ENCODE data around the gene MSL3B.

Gene MSL3B

GRCh38 chr2:233857511-233858141 is 10.6 kb downstream of the MSL3B start:
- Histone ChIP-seq H3K4me3 (ENCODE audit: low read depth in 1 of 3, low read length in 3 of 3) (no peak overlapping the region), H3K27ac (ENCODE audit: low read depth in 1 of 3, low read length in 2 of 3) (no peak overlapping the region), H3K4me1 (ENCODE audit: control insufficient read depth in 3 of 3, insufficient read depth in 2 of 3, low read depth in 1 of 3, low read length in 2 of 3) (peaks cover 0 to 10% (median 0%) of the 10 kb centered on the region in 3 donors), H3K27me3 (ENCODE audit: control insufficient read depth in 3 of 3, insufficient read depth in 3 of 3, low read length in 3 of 3) (no peaks in the 10 kb centered on the region), H3K36me3 (ENCODE audit: control insufficient read depth in 3 of 3, insufficient read depth in 2 of 3, low read depth in 1 of 3, low read length in 3 of 3) (no peaks in the 10 kb centered on the region), H3K9me3 (ENCODE audit: control insufficient read depth in 2 of 2, insufficient read depth in 1 of 2, low read depth in 1 of 2, low read length in 1 of 2) (no peaks in the 10 kb centered on the region)
- peak; percentile 64 to 74 for DNase-seq
- FAIRE-seq, result no peak
- 28 to 38% (median 36%) methylated on average over 9 of the region's 9 CpGs for WGBS, 3 donors

- no peaks in the 10 kb centered on the region for H3K27me3 ChIP-seq (ENCODE audit: control insufficient read depth in 3 of 3, insufficient read depth in 3 of 3, low read length in 3 of 3)
- peaks cover 0 to 10% (median 0%) of the 10 kb centered on the region in 3 donors for H3K4me1 ChIP-seq (ENCODE audit: control insufficient read depth in 3 of 3, insufficient read depth in 2 of 3, low read depth in 1 of 3, low read length in 2 of 3)
- H3K4me3 ChIP-seq (ENCODE audit: low read depth in 1 of 3, low read length in 3 of 3), result no peak overlapping the region
- H3K27ac ChIP-seq (ENCODE audit: low read depth in 1 of 3, low read length in 2 of 3), result no peak overlapping the region
- FAIRE-seq (no peak), DNase-seq (no peak)
- WGBS, 3 donors, result 95 to 96% (median 95%) methylated on average over 5 of the region's 5 CpGs
- peaks cover 0 to 6% (median 0%) of the 10 kb centered on the region in 3 donors for H3K36me3 ChIP-seq (ENCODE audit: control insufficient read depth in 3 of 3, insufficient read depth in 2 of 3, low read depth in 1 of 3, low read length in 3 of 3)
- no peaks in the 10 kb centered on the region for H3K9me3 ChIP-seq (ENCODE audit: control insufficient read depth in 2 of 2, insufficient read depth in 1 of 2, low read depth in 1 of 2, low read length in 1 of 2)
Measured at GRCh38 chr2:233856184-233856583, 12.0 kb downstream of the MSL3B start.

- Histone ChIP-seq H3K4me3 (ENCODE audit: low read depth in 1 of 3, low read length in 3 of 3) (no peak overlapping the region), H3K9me3 (ENCODE audit: control insufficient read depth in 2 of 2, insufficient read depth in 1 of 2, low read depth in 1 of 2, low read length in 1 of 2) (no peaks in the 10 kb centered on the region), H3K36me3 (ENCODE audit: control insufficient read depth in 3 of 3, insufficient read depth in 2 of 3, low read depth in 1 of 3, low read length in 3 of 3) (peaks cover 0 to 9% (median 0%) of the 10 kb centered on the region in 3 donors), H3K27me3 (ENCODE audit: control insufficient read depth in 3 of 3, insufficient read depth in 3 of 3, low read length in 3 of 3) (no peaks in the 10 kb centered on the region), H3K27ac (ENCODE audit: low read depth in 1 of 3, low read length in 2 of 3) (no peak overlapping the region), H3K4me1 (ENCODE audit: control insufficient read depth in 3 of 3, insufficient read depth in 2 of 3, low read depth in 1 of 3, low read length in 2 of 3) (peaks cover 0 to 10% (median 0%) of the 10 kb centered on the region in 3 donors)
- FAIRE-seq (no peak), DNase-seq (no peak)
- 87 to 93% (median 87%) methylated on average over 5 of the region's 5 CpGs for WGBS, 3 donors
Measured at GRCh38 chr2:233855345-233855744, 12.8 kb downstream of the MSL3B start.

GRCh38 chr2:233854241-233854981 is 13.8 kb downstream of the MSL3B start, which contains the start of gene HJURP:
Gene HJURP, minus strand, starts transcription at chr2:233854535. Its CDS starts 35 bp downstream, at chr2:233854500.
- no peak for FAIRE-seq
- H3K9me3 ChIP-seq (ENCODE audit: control insufficient read depth in 2 of 2, insufficient read depth in 1 of 2, low read depth in 1 of 2, low read length in 1 of 2), result no peaks in the 10 kb centered on the region

GRCh38 chr2:233853883-233854240 is 14.3 kb downstream of the MSL3B start:
- peaks cover 0 to 10% (median 0%) of the 10 kb centered on the region in 3 donors for H3K4me1 ChIP-seq (ENCODE audit: control insufficient read depth in 3 of 3, insufficient read depth in 2 of 3, low read depth in 1 of 3, low read length in 2 of 3)
- FAIRE-seq, result no peak
- no peak for DNase-seq
- WGBS, 3 donors, result 0 to 1% (median 0%) methylated on average over 12 to 25 of the region's 25 CpGs
- H3K36me3 ChIP-seq (ENCODE audit: control insufficient read depth in 3 of 3, insufficient read depth in 2 of 3, low read depth in 1 of 3, low read length in 3 of 3), result peaks cover 0 to 18% (median 0%) of the 10 kb centered on the region in 3 donors
- H3K4me3 ChIP-seq (ENCODE audit: low read depth in 1 of 3, low read length in 3 of 3), result peak overlapping the region; percentile 58 to 92 (median 75)
- no peaks in the 10 kb centered on the region for H3K9me3 ChIP-seq (ENCODE audit: control insufficient read depth in 2 of 2, insufficient read depth in 1 of 2, low read depth in 1 of 2, low read length in 1 of 2)
- no peak overlapping the region for H3K27ac ChIP-seq (ENCODE audit: low read depth in 1 of 3, low read length in 2 of 3)
- no peaks in the 10 kb centered on the region for H3K27me3 ChIP-seq (ENCODE audit: control insufficient read depth in 3 of 3, insufficient read depth in 3 of 3, low read length in 3 of 3)

More at GRCh38 chr2:233854241-233854981, 13.8 kb downstream of the MSL3B start, which contains the start of gene HJURP:
- H3K4me3 ChIP-seq (ENCODE audit: low read depth in 1 of 3, low read length in 3 of 3), result peak within 1 kb of the TSS; percentile 58 to 92 (median 75)
- H3K27ac ChIP-seq (ENCODE audit: low read depth in 1 of 3, low read length in 2 of 3), result peak within 1 kb of the TSS in 2 of 3 donors; percentile 59 to 75
- no peaks in the 10 kb centered on the region for H3K27me3 ChIP-seq (ENCODE audit: control insufficient read depth in 3 of 3, insufficient read depth in 3 of 3, low read length in 3 of 3)
- WGBS, 3 donors, result 0 to 1% (median 0%) methylated on average over 59 to 60 of the region's 60 CpGs
- DNase-seq, result peak; percentile 95 to 97
- H3K4me1 ChIP-seq (ENCODE audit: control insufficient read depth in 3 of 3, insufficient read depth in 2 of 3, low read depth in 1 of 3, low read length in 2 of 3), result peaks cover 0 to 10% (median 0%) of the 10 kb centered on the region in 3 donors
- peaks cover 0 to 14% (median 0%) of the 10 kb centered on the region in 3 donors for H3K36me3 ChIP-seq (ENCODE audit: control insufficient read depth in 3 of 3, insufficient read depth in 2 of 3, low read depth in 1 of 3, low read length in 3 of 3)

- Histone ChIP-seq H3K27me3 (ENCODE audit: control insufficient read depth in 3 of 3, insufficient read depth in 3 of 3, low read length in 3 of 3) (no peaks in the 10 kb centered on the region), H3K4me3 (ENCODE audit: low read depth in 1 of 3, low read length in 3 of 3) (peak overlapping the region; percentile 58 to 92 (median 75)), H3K9me3 (ENCODE audit: control insufficient read depth in 2 of 2, insufficient read depth in 1 of 2, low read depth in 1 of 2, low read length in 1 of 2) (no peaks in the 10 kb centered on the region), H3K36me3 (ENCODE audit: control insufficient read depth in 3 of 3, insufficient read depth in 2 of 3, low read depth in 1 of 3, low read length in 3 of 3) (peaks cover 0 to 23% (median 0%) of the 10 kb centered on the region in 3 donors), H3K4me1 (ENCODE audit: control insufficient read depth in 3 of 3, insufficient read depth in 2 of 3, low read depth in 1 of 3, low read length in 2 of 3) (peaks cover 0 to 10% (median 0%) of the 10 kb centered on the region in 3 donors), H3K27ac (ENCODE audit: low read depth in 1 of 3, low read length in 2 of 3) (no peak overlapping the region)
- no peak for DNase-seq
- 26 to 36% (median 28%) methylated on average over 8 of the region's 8 CpGs for WGBS, 3 donors
- no peak for FAIRE-seq
Measured at GRCh38 chr2:233853353-233853752, 14.8 kb downstream of the MSL3B start.

GRCh38 chr2:233852056-233852455 is 16.1 kb downstream of the MSL3B start:
- FAIRE-seq (no peak), DNase-seq (no peak)
- H3K4me3 ChIP-seq (ENCODE audit: low read depth in 1 of 3, low read length in 3 of 3), result no peak overlapping the region
- H3K27me3 ChIP-seq (ENCODE audit: control insufficient read depth in 3 of 3, insufficient read depth in 3 of 3, low read length in 3 of 3), result no peaks in the 10 kb centered on the region
- 74 to 91% (median 75%) methylated on average over 3 of the region's 3 CpGs for WGBS, 3 donors
- peaks cover 0 to 32% (median 0%) of the 10 kb centered on the region in 3 donors for H3K36me3 ChIP-seq (ENCODE audit: control insufficient read depth in 3 of 3, insufficient read depth in 2 of 3, low read depth in 1 of 3, low read length in 3 of 3)
- no peaks in the 10 kb centered on the region for H3K9me3 ChIP-seq (ENCODE audit: control insufficient read depth in 2 of 2, insufficient read depth in 1 of 2, low read depth in 1 of 2, low read length in 1 of 2)
- no peak overlapping the region for H3K27ac ChIP-seq (ENCODE audit: low read depth in 1 of 3, low read length in 2 of 3)
- H3K4me1 ChIP-seq (ENCODE audit: control insufficient read depth in 3 of 3, insufficient read depth in 2 of 3, low read depth in 1 of 3, low read length in 2 of 3), result peaks cover 0 to 6% (median 0%) of the 10 kb centered on the region in 3 donors

- no peak for FAIRE-seq
- 93 to 96% (median 96%) methylated on average over 6 of the region's 6 CpGs for WGBS, 3 donors
- no peak for DNase-seq
- peaks cover 0 to 6% (median 0%) of the 10 kb centered on the region in 3 donors for H3K4me1 ChIP-seq (ENCODE audit: control insufficient read depth in 3 of 3, insufficient read depth in 2 of 3, low read depth in 1 of 3, low read length in 2 of 3)
- H3K4me3 ChIP-seq (ENCODE audit: low read depth in 1 of 3, low read length in 3 of 3), result no peak overlapping the region
- peaks cover 0 to 40% (median 0%) of the 10 kb centered on the region in 3 donors for H3K36me3 ChIP-seq (ENCODE audit: control insufficient read depth in 3 of 3, insufficient read depth in 2 of 3, low read depth in 1 of 3, low read length in 3 of 3)
- H3K27me3 ChIP-seq (ENCODE audit: control insufficient read depth in 3 of 3, insufficient read depth in 3 of 3, low read length in 3 of 3), result no peaks in the 10 kb centered on the region
- no peak overlapping the region for H3K27ac ChIP-seq (ENCODE audit: low read depth in 1 of 3, low read length in 2 of 3)
- H3K9me3 ChIP-seq (ENCODE audit: control insufficient read depth in 2 of 2, insufficient read depth in 1 of 2, low read depth in 1 of 2, low read length in 1 of 2), result no peaks in the 10 kb centered on the region
Measured at GRCh38 chr2:233851169-233851568, 17.0 kb downstream of the MSL3B start.
